Fibroblast of pulmonary artery (primary cell): ENCODE measurements around the gene REG1A.

Experiments used
- DNase-seq: peaks from one replicate; pipeline ENCODE4 v3.0.0-alpha.2; 2010; ENCODE audit warnings: low read depth
- H3K4me3 ChIP-seq: replicated peaks from 2 replicates; pipeline ENCODE4 v1.5.1; 2011; ENCODE audit warnings: low read depth, mild to moderate bottlenecking, control low read depth, low read length, moderate library complexity
- TF ChIP-seq, protein P1 (sequence below): IDR thresholded peaks from 2 replicates; pipeline ENCODE4 v1.5.1; 2011; ENCODE audit warnings: mild to moderate bottlenecking, control low read depth, low read length, inconsistent platforms; ENCODE audit errors: missing control alignments

The REG1A gene, protein sequence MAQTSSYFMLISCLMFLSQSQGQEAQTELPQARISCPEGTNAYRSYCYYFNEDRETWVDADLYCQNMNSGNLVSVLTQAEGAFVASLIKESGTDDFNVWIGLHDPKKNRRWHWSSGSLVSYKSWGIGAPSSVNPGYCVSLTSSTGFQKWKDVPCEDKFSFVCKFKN

DNA sequence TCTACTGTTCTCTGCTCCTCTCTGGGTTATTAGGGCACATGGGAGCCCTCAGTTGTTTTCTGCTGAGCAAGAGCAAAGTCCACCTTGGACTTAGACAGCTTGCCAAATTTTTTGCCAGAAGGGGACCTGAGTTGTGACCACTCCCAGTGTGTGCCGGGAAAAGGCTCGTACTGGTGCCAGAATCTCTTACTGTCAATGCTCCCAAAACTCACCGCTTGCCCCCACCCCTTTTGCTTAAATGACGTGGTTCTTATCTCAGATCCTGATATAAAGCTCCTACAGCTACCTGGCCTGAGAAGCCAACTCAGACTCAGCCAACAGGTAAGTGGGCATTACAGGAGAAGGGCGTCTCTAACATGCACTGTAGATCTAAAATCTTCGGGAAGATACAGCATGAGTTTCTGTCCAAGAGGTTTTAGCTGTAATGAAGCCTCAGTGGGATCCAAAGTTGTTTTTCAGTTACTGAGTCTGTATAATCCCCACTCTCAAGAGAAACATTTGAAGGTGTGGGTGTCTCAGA lies at the start of gene REG1A:
REG1A (plus strand) TSS at position 295 of the 520 bp plus-strand sequence. CDS start 374 bp downstream, outside the sequence.
- no peak for DNase-seq
- TF ChIP-seq, protein P1, sequence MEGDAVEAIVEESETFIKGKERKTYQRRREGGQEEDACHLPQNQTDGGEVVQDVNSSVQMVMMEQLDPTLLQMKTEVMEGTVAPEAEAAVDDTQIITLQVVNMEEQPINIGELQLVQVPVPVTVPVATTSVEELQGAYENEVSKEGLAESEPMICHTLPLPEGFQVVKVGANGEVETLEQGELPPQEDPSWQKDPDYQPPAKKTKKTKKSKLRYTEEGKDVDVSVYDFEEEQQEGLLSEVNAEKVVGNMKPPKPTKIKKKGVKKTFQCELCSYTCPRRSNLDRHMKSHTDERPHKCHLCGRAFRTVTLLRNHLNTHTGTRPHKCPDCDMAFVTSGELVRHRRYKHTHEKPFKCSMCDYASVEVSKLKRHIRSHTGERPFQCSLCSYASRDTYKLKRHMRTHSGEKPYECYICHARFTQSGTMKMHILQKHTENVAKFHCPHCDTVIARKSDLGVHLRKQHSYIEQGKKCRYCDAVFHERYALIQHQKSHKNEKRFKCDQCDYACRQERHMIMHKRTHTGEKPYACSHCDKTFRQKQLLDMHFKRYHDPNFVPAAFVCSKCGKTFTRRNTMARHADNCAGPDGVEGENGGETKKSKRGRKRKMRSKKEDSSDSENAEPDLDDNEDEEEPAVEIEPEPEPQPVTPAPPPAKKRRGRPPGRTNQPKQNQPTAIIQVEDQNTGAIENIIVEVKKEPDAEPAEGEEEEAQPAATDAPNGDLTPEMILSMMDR = no peak
- no peak within 1 kb of the TSS for H3K4me3 ChIP-seq

DNA sequence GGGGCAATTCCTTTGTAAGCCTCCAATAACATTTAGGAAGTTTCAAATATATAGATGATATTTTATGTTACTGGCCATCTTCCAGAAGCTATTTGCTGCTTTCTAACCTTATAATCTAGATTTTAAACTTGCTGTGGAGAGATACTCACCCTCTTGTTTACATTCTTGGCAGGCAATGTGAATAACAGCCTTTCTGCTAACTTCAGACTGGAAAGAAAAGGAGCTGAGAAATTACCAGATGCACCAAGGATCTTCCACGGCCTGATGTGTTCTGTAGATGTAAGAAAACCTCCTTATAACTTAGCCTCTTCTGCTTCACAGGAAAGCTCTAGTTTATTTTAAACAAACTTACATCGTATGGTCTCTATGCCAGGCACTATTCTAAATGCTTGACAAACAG lies 49.2 kb upstream of the REG1A start:
- TF ChIP-seq, protein P1 = no peak
- DNase-seq = no peak
- no peak overlapping the region for H3K4me3 ChIP-seq

DNA sequence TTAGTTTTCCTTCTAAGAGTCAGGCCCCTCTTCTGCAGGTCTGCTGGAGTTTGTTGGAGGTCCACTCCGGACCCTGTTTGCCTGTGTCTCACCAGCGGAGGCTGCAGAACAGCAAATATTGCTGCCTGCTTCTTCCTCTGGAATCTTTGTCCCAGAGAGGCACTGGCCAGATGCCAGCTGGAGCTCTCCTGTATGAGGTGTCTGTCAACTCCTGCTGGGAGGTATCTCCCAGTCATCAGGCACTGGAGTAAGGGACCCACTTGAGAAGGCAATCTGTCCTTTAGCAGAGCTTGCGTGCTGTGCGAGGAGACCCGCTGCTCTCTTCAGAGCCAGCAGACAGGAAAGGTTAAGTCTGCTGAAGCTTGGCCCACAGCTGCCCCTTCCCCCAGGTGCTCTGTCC lies 37.3 kb upstream of the REG1A start:
- no peak overlapping the region for H3K4me3 ChIP-seq
- DNase-seq = no peak
- TF ChIP-seq, protein P1 = no peak

DNA sequence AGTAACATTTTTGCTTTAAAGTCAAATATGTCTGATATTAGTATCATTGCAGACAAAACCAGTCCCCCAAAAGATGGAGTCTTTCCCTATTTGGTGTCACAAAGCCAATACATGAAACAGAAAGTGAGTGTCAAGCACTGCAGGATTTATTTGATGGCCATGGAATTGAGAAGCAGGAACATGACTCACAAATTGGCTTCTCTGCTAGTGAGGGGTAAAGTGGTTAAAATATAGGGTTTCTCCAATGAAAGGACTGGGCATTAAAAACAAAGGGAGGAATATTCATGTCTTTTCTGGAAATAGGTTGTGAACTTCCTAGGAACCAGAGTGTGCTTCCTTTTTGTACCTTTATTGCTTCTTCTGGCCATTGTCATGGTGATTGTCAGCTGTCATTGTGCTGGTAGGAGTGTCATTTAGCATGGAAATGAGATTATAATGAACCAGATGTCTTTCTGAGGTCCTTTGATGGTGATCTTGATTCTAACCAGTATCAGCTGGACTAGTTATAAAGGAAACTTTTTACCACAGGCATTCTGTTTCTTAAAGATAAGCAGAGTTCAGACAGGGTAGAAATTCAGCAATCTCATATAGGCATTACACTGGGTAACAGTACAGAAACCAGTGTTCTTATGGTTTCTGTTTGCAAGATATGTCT lies 36.6 kb upstream of the REG1A start:
- no peak for DNase-seq
- H3K4me3 ChIP-seq = no peak overlapping the region
- TF ChIP-seq, protein P1 = no peak

DNA sequence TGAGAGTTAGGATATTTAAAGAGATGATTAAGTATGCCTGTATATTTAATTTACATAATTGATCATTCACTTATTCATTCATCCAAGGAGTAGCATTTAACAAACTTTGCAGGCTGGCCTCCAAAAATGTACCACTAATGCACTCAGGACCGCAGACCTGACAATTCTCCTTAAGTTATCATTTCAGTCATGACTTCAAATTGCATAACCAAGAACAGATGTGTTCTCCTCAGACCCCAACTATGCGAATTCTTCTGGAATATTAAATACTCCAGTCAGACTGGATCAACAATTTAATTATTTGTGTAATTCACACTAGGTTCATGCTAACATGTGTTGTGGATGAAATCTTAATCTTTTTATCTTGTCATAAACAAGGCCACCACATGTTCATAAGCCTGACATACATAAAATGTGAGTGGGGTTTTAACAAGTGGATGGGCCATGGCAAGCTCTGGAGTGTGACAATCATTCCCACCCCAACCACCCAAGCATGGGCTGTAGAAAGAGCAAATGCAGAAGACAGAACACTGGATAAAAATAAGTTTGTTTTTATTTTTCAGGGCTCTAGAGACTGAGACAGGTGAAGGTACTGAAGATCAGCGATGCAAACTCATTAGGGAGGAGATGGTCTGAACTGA lies 35.7 kb upstream of the REG1A start:
- no peak overlapping the region for H3K4me3 ChIP-seq
- DNase-seq = no peak
- TF ChIP-seq, protein P1 = no peak

DNA sequence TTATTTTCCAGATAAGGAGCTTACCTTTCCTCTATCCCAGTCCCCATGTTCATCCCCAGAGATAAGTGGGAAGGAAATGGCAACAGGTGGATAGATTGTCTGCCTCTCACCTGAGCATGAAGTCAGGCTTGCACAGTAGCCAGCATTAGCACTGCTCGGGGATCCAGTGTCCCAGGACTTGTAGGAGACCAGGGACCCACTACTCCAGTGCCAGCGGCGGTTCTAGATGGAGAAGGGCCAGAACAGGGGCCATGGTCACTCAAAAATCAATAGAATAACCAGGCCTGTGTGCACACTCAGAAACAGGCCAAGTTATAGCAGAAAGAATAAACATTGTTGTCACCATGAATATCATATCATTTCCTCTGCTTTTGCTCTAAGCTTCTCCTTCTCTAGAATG lies 34.9 kb upstream of the REG1A start:
- TF ChIP-seq, protein P1 = no peak
- no peak for DNase-seq
- no peak overlapping the region for H3K4me3 ChIP-seq
